ENCODE results near the gene MLX.
"Not testable (repeated sequence)": the region's sequence is repeated elsewhere in the genome, so short reads cannot be mapped to it uniquely, and the experiment has no call there.

MLX gene

GRCh38 chr17:42555961-42556617 lies 10.8 kb upstream of the MLX start:
- DNase-seq: not testable (repeated sequence)

DNA sequence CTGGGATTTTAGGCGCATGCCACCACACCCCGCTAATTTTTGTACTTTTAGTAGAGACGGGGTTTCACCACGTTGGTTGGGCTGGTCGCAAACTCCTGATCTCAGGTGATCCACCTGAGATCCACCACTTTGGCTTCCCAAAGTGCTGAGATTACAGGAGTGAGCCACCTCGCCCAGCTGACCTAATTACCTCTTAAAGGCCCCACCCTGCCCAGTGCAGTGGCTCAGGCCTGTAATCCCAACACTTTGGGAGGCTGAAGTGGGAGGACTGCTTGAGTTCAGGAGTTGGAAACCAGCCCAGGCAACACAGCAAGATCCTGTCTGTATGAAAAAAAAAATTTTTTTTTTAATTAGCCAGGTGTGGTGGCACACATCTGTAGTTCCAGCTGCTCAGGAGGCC lies 7.8 kb upstream of the MLX start:
- no peak for DNase-seq

GRCh38 chr17:42560246-42560645 lies 6.7 kb upstream of the MLX start:
- no peak for DNase-seq

GRCh38 chr17:42561897-42562387 lies 5.0 kb upstream of the MLX start, which contains the start of gene COASY:
TSS of gene COASY (plus strand) at chr17:42562148. CDS start at chr17:42562623, 475 bp downstream.
- DNase-seq: peak; percentile 93

- no peak for DNase-seq
Measured at GRCh38 chr17:42562388-42563142, 4.3 kb upstream of the MLX start.

DNA sequence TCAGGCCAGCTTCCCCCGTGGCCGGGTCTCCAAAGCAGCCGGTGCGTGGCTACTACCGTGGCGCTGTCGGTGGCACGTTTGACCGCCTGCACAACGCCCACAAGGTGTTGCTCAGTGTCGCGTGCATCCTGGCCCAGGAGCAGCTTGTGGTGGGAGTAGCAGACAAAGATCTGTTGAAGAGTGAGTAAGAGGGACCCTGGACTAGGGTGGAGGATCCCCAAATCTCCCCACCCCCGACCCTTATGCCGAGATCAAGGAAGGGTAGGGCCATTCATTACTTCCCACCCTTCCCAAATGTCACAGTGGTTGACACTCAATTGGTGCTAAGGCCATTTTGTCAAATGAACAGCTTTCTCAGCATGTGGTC lies 3.8 kb upstream of the MLX start:
- no peak for DNase-seq

DNA sequence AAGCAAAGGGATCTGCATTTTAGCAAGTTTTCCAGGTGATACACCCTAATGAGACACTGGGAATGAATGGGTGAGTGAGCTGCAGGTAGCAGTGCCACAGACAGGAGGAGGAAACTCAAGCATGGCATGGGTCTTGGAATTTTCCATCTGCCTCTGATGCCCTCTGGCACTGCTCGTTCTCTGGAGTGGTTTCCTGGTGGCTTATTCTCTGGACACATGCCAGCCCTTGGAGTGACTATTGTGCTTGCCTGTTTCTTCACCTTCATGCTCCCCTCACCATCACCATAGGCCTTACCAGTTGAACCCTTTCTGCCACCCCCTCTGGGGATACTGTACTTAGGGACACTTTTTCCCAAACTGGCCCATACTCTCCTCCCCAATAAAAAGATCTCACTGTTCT lies 3.4 kb upstream of the MLX start:
- DNase-seq: no peak

DNA sequence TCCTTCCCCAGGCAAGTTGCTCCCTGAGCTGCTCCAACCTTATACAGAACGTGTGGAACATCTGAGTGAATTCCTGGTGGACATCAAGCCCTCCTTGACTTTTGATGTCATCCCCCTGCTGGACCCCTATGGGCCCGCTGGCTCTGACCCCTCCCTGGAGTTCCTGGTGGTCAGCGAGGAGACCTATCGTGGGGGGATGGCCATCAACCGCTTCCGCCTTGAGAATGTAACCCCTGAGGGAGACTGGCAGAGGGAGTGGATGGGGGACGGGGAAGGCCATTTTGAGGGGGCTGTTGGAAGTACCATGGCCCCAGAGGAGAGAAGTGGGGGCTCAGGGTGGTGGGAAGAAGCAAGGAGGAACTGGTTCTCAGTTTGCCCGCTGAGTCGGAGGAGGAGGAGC lies 3.0 kb upstream of the MLX start:
- DNase-seq: no peak

- no peak for DNase-seq
Measured at GRCh38 chr17:42564815-42565522, 1.9 kb upstream of the MLX start.

DNA sequence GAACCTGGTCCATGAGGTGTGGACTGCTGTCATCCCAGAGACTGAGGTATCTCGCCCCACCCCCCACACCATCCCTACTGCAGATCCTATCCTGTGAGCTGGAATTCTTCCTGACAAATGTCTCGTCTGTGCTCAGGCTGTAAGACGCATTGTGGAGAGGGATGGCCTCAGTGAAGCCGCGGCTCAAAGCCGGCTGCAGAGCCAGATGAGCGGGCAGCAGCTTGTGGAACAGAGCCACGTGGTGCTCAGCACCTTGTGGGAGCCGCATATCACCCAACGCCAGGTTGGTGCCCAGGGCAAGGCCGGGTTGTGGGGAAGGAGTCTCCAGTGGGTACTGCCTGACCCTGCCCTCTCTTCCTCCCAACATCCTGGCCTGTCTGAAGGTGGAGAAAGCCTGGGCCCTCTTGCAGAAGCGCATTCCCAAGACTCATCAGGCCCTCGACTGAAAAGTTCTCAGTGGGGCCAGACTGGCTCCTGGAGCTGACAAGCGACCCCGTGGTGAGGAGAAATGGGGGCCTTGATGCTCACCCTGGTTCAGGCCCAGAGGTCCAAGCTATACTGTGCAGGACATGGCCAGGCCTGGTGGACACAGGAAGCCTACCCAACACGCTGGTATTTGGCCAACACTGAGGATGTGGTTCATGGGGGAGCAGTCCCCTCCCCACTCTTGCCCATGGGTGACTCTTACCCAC lies 1.2 kb upstream of the MLX start:
- DNase-seq: no peak

- no peak for DNase-seq
Measured at GRCh38 chr17:42566215-42566882, 551 bp upstream of the MLX start.

DNA sequence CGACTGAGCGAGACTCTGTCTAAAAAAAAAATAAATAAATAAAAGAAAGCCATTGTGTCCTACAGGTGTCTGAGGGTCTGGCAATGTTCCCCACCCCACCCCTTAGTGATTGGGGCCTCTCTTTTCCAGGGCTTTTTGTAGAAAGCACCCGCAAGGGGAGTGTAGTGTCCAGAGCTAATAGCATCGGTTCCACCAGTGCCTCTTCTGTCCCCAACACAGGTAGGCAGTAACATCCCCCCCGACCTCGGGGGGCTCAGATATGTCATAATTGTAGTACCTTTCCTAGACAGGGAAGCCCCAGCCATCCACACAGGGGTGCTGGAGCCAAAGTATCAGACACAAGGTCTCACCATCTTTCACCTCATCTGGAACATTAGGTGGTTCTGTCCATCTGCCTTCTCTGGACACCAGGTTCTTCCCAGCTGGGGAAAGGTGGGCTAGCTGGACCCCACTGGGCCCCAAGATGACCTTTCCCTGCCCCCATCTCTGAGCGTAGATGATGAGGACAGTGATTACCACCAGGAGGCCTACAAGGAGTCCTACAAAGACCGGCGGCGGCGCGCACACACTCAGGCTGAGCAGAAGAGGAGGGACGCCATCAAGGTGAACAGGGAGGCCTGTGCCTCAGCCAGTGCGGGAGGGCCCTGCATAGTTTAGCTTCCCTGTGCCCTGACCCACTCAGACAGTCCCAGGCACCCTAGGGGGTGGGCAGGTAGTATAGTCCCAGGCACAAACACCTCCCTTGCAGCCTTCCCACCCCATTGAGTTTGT lies 1.6 kb downstream of the MLX start:
- DNase-seq: no peak

DNA sequence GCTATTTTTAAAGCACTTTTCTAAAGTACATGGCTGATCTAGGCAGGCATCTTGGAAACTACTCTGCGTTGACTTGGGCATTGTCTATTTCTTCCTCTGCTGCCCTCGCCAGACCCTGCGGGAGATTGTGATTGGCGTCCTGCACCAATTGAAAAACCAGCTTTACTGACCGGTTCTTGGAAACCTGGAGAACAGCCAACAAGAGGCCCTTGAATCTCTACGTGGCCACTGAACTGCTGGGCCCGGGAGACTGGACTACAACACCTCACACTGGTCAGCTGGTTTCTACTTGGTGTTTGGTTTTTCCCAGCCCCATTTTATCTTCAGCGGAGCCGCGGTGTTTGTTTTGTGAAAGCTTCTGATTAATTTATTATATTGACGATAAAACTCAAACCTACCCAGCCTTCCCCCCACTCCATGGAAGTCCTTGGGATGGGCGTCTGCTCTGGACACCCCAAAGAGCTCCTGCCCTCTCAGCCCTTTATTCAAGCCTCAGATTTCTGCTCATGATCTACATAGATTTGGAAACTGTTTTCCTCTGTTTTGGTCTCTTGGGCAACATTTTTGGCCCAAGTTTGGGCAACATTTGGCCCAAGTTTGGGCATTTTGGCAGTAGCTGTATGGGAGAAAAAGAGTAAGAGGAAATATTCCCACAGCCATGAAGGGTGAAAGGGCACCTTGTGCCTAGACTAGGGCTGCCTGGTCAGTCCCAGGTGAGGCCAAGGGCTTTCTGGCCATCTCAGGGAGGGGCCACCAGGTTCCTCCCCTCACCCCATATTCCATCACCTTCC lies 4.7 kb downstream of the MLX start:
- no peak for DNase-seq

DNA sequence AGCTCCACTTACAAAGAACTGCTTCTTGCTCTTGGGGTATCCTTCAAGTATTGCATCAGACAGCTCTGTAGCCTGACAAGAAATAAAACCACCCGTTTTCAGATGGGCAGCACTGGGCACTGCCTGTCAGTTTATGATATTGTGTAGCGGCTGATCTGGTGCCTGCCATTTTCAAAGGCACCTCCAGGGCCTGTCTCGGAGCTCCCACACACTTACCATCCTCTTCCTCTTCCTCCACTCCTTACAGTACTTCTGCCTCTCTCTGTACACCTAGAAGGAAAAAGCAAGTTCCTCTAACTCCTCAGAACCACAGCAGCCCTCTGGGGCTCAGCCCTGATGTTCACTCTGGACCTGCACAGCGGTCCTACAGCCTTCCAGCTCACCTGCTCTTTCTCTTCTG lies 6.2 kb downstream of the MLX start:
- no peak for DNase-seq

DNA sequence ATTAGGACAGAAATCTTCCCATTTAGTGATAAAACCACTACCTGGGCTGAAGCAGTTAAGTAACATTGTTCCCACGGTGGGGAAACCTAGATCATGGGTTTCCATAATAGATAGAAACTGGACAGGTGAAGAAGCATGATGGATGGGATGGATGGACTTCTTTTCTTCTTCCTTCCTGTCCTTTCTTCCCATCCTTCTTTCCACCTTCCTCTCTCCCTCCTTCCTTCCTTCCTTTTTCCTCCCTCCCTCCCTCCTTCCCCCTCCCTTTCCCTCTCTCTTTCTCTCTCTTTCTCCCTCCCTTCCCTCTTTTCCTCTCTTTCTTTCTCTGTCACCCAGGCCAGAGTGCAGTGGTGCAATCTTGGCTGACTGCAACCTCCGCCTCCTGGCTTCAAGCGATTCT lies 7.6 kb downstream of the MLX start:
- no peak for DNase-seq

DNA sequence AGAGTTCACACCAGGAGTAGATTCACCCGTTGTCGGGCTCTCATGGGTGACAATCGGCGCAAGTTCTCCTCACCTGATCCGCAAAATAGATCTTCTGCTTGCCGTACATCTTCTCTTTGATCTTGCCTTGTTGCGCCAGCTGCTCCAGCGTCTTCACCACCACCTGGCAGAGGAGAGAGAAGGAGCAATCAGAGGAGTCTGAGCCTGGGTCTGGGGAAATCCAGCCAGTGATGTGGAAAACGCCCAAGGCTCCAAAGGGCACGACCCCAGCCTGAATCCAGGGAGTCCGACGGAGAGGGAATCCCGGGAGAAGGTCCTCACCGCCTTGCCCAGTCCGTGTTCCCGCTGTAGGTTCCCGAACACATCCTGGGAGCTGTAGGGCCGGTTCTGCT lies 10.2 kb downstream of the MLX start:
- DNase-seq: no peak

DNA sequence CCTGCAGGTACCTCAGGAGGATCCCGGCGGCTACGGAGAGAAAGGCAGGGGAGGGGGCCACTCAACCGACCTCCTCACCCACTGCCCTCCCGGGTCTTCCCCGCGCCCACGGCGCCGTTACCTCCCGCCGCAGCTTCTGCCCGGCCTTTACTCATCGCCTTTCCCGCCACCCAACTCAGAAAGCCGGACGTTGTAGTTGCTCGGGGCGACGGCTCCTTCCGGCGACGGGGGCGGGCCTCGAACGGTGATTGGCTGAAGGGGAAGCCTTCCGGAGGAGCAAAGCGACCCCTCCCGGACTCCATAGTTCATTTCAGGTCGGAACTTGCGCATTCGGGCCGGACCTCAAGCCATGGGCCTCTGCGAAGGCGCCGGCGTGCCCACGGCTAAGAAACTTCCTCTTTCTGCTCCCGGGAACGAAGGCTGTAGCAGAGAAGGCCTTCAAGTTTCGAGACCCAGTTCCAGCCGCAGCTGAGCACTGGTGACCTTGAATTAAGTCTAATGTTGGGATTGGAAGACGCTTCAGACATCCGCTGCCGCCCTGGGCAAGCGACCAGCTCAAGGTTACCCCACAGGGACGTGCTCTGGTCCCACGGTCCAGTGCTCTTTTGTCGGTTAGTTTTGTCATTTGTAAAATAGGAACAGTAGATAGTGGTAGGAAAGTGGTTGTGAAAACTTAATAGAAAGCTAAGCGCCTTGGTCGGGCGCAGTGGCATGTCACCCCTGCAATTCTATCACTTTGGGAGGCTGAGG lies 10.8 kb downstream of the MLX start, which contains the start of gene PSMC3IP:
Gene PSMC3IP (minus strand): TSS at position 198 of the 750 bp plus-strand sequence. CDS start 43 bp downstream, at position 155.
- DNase-seq: peak; percentile 78

DNA sequence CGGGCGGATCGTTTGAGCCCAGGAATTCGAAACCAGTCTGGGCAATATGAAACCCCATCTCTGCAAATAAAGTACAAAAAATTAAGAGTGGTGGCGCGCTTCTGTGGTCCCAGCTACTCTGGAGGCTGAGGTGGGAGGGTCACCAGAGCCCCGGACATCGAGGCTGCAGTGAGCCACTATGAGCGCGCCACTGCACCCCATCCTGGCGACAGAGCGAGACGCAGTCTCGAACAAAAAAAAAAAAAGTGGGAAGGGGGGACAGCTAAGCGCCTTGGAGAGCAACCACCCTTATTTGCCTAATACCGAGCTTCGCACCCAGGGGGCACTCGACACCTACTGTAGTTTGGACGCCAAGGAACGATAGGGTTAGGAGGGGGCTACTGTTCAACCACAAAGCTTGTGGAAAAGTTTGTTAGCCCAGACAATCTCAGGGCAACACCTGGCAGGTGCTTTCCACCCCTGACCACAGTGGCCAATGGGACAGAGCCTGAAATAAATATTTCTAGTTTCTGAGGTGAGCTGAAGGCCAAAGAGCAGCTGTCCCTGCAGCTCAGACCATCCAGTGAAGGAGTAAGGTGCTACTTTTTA lies 11.5 kb downstream of the MLX start:
- peak; percentile 56 for DNase-seq

GRCh38 chr17:42579794-42580551 lies 13.1 kb downstream of the MLX start:
- no peak for DNase-seq

All from DMS153 (cell line).